OCI-LY1 (cell line): Measurements from ENCODE around the gene RREB1.

ENCODE experiments used
- H2AFZ ChIP-seq: fragments of 200-600 bp; sonication (generic), shearing (Covaris generic); 2 replicates; pipeline ENCODE4 v1.6.0; 2014; ENCODE audit warnings: antibody characterized with exemption, mild to moderate bottlenecking, low read length
- H3F3A ChIP-seq: fragments of 200-600 bp; sonication (generic), shearing (Covaris generic); 2 replicates; pipeline ENCODE4 v1.6.0; 2014; ENCODE audit warnings: mild to moderate bottlenecking, antibody characterized with exemption, low read length, moderate library complexity; ENCODE audit not compliant: insufficient read depth
- H3K27ac ChIP-seq: fragments of 200-600 bp; sonication (generic); 2 replicates; pipeline ENCODE4 v1.5.1; 2014; ENCODE audit warnings: low read length, mixed run types, mild to moderate bottlenecking, low read depth; ENCODE audit not compliant: poor library complexity, severe bottlenecking
- H3K27me3 ChIP-seq: fragments of 200-600 bp; sonication (generic); 2 replicates; pipeline ENCODE4 v1.6.0; 2014; ENCODE audit warnings: antibody characterized with exemption, mild to moderate bottlenecking, low read length, moderate library complexity; ENCODE audit not compliant: insufficient read depth
- H3K36me3 ChIP-seq: fragments of 200-600 bp; sonication (generic); 2 replicates; pipeline ENCODE4 v1.6.1; 2014; ENCODE audit warnings: mild to moderate bottlenecking, antibody characterized with exemption, low read length, moderate library complexity, mixed read lengths; ENCODE audit not compliant: insufficient read depth
- H3K4me1 ChIP-seq: fragments of 200-600 bp; sonication (generic); 2 replicates; pipeline ENCODE4 v1.5.1; 2014; ENCODE audit warnings: mild to moderate bottlenecking, low read length, moderate library complexity; ENCODE audit not compliant: insufficient read depth, severe bottlenecking
- H3K4me2 ChIP-seq: fragments of 200-600 bp; sonication (generic), shearing (Covaris generic); 2 replicates; pipeline ENCODE4 v1.6.1; 2014; ENCODE audit warnings: low read length
- H3K4me3 ChIP-seq: fragments of 200-600 bp; sonication (generic); 2 replicates; pipeline ENCODE4 v1.5.1; 2014; ENCODE audit warnings: low read length, low read depth, mild to moderate bottlenecking, mixed read lengths; ENCODE audit not compliant: poor library complexity, severe bottlenecking
- H3K79me2 ChIP-seq: fragments of 200-600 bp; shearing (Covaris generic); 2 replicates; pipeline ENCODE4 v1.6.1; 2016; ENCODE audit warnings: mixed run types, low read length, mixed read lengths; ENCODE audit not compliant: insufficient read depth
- H3K9ac ChIP-seq: fragments of 200-600 bp; sonication (generic), shearing (Covaris generic); 2 replicates; pipeline ENCODE4 v1.6.1; 2014; ENCODE audit warnings: mild to moderate bottlenecking, low read length, mixed read lengths
- H3K9me2 ChIP-seq: fragments of 200-600 bp; sonication (generic), shearing (Covaris generic); 2 replicates; pipeline ENCODE4 v1.6.1; 2014; ENCODE audit warnings: low read depth, mild to moderate bottlenecking, low read length, mixed read lengths
- H3K9me3 ChIP-seq: fragments of 200-600 bp; shearing (Covaris generic); 2 replicates; pipeline ENCODE4 v1.6.1; 2014; ENCODE audit warnings: low read length, mixed read lengths
- H4K20me1 ChIP-seq: fragments of 200-600 bp; sonication (generic), shearing (Covaris generic); 2 replicates; pipeline ENCODE4 v1.6.0; 2016; ENCODE audit warnings: mild to moderate bottlenecking, low read length; ENCODE audit not compliant: insufficient read depth
- CTCF ChIP-seq: fragments of 200-600 bp; sonication (generic), shearing (Covaris generic); IDR thresholded peaks from 2 replicates; pipeline ENCODE4 v1.5.1; 2017; ENCODE audit warnings: mild to moderate bottlenecking, antibody characterized with exemption, low read length, moderate library complexity, mixed read lengths
- EZH2 ChIP-seq: fragments of 200-600 bp; sonication (generic), shearing (Covaris generic); IDR thresholded peaks from 2 replicates; pipeline ENCODE4 v1.8.0; 2017; ENCODE audit warnings: borderline replicate concordance, mixed run types, mild to moderate bottlenecking, antibody characterized with exemption, low read length, moderate library complexity, mixed read lengths

Gene RREB1

GRCh38 chr6:7169296-7169721 is 61.5 kb downstream of the RREB1 start:
- Histone ChIP-seq H3K36me3 (no peaks in the 10 kb centered on the region; the same call in 1 of the 2 replicates), H3K9ac (no peak overlapping the region)

GRCh38 chr6:7170117-7170732 is 62.5 kb downstream of the RREB1 start:
- no peaks in the 10 kb centered on the region for H4K20me1 ChIP-seq
- no peak overlapping the region for H3K4me2 ChIP-seq
- H3K36me3 ChIP-seq: no peaks in the 10 kb centered on the region; the same call in 1 of the 2 replicates
- no peaks in the 10 kb centered on the region for H3K9me3 ChIP-seq
- no peaks in the 10 kb centered on the region for H3F3A ChIP-seq
- TF ChIP-seq EZH2 (no peak), CTCF (no peak)
- H3K9ac ChIP-seq: no peak overlapping the region
- H3K27me3 ChIP-seq: no peaks in the 10 kb centered on the region
- H3K4me3 ChIP-seq: no peak overlapping the region
- no peaks in the 10 kb centered on the region for H3K9me2 ChIP-seq
- H3K27ac ChIP-seq: no peak overlapping the region
- H3K4me1 ChIP-seq: peaks cover 35% of the 10 kb centered on the region
- no peaks in the 10 kb centered on the region for H3K79me2 ChIP-seq
- no peak overlapping the region for H2AFZ ChIP-seq

More at GRCh38 chr6:7169296-7169721, 61.5 kb downstream of the RREB1 start:
- Histone ChIP-seq H3K9me3 (no peaks in the 10 kb centered on the region), H4K20me1 (no peaks in the 10 kb centered on the region), H3K79me2 (no peaks in the 10 kb centered on the region), H3K4me3 (no peak overlapping the region), H3K27me3 (no peaks in the 10 kb centered on the region), H3K4me1 (peaks cover 35% of the 10 kb centered on the region), H3K9me2 (no peaks in the 10 kb centered on the region), H3K4me2 (no peak overlapping the region), H2AFZ (no peak overlapping the region), H3K27ac (no peak overlapping the region), H3F3A (no peaks in the 10 kb centered on the region)
- TF ChIP-seq CTCF: no peak
- no peak for TF ChIP-seq EZH2

GRCh38 chr6:7171119-7171518 is 63.4 kb downstream of the RREB1 start:
- Histone ChIP-seq H3K36me3 (no peaks in the 10 kb centered on the region; the same call in 1 of the 2 replicates), H3K4me2 (no peak overlapping the region), H4K20me1 (no peaks in the 10 kb centered on the region), H3K27ac (no peak overlapping the region), H3K4me1 (peaks cover 35% of the 10 kb centered on the region), H3K9me3 (no peaks in the 10 kb centered on the region), H3K4me3 (no peak overlapping the region), H3K27me3 (no peaks in the 10 kb centered on the region), H2AFZ (no peak overlapping the region), H3K9me2 (no peaks in the 10 kb centered on the region), H3F3A (no peaks in the 10 kb centered on the region), H3K79me2 (no peaks in the 10 kb centered on the region), H3K9ac (no peak overlapping the region)
- TF ChIP-seq CTCF (no peak), EZH2 (no peak)
